Fibroblast of mammary gland (primary cell): ENCODE results near the gene PRSS38.
"Not testable (repeated sequence)": the region's sequence is repeated elsewhere in the genome, so short reads cannot be mapped to it uniquely, and the experiment has no call there.

ENCODE experiments used
- DNase-seq: peaks from one replicate; pipeline ENCODE4 v3.0.0-alpha.2; 2010; ENCODE audit warnings: low read depth
- H3K4me3 ChIP-seq: 2 replicates; pipeline ENCODE4 v1.5.1; 2011; ENCODE audit warnings: low read depth, mild to moderate bottlenecking, low read length, moderate library complexity; ENCODE audit not compliant: control insufficient read depth
- TF ChIP-seq, protein P1 (sequence below): conservative IDR thresholded peaks from 2 replicates; pipeline ENCODE4 v1.5.1; 2011; ENCODE audit warnings: low read depth, low read length, inconsistent platforms; ENCODE audit not compliant: control insufficient read depth, insufficient read depth

PRSS38 gene

DNA sequence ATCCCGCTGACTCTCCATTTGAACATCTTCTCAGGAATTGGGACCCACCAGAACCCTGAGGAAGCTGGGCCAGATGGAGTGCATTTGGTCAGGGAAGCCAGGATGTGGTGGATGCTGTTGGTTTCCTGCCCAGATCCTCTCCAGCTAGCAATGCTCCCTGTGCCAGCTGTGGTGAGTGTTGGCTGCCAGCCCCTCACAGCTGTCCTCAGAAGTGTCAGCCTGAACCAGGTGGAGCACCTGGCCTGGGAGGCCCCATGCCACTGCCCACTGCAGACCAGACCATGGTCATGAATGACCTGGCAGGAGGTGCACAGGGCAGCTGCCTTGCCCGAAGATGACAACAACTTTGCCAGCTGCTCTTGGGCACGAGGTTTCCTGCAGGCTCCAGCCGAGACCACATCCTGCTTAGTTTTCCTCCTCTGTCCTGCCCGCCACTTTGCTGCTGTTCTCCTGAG lies 54.4 kb downstream of the PRSS38 start:
- TF ChIP-seq, protein P1, sequence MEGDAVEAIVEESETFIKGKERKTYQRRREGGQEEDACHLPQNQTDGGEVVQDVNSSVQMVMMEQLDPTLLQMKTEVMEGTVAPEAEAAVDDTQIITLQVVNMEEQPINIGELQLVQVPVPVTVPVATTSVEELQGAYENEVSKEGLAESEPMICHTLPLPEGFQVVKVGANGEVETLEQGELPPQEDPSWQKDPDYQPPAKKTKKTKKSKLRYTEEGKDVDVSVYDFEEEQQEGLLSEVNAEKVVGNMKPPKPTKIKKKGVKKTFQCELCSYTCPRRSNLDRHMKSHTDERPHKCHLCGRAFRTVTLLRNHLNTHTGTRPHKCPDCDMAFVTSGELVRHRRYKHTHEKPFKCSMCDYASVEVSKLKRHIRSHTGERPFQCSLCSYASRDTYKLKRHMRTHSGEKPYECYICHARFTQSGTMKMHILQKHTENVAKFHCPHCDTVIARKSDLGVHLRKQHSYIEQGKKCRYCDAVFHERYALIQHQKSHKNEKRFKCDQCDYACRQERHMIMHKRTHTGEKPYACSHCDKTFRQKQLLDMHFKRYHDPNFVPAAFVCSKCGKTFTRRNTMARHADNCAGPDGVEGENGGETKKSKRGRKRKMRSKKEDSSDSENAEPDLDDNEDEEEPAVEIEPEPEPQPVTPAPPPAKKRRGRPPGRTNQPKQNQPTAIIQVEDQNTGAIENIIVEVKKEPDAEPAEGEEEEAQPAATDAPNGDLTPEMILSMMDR = no peak
- no peak overlapping the region for H3K4me3 ChIP-seq
- peak; percentile 88 for DNase-seq

GRCh38 chr1:227870366-227870765 lies 54.9 kb downstream of the PRSS38 start:
- no peak overlapping the region for H3K4me3 ChIP-seq
- no peak for DNase-seq
- TF ChIP-seq, protein P1 = no peak

DNA sequence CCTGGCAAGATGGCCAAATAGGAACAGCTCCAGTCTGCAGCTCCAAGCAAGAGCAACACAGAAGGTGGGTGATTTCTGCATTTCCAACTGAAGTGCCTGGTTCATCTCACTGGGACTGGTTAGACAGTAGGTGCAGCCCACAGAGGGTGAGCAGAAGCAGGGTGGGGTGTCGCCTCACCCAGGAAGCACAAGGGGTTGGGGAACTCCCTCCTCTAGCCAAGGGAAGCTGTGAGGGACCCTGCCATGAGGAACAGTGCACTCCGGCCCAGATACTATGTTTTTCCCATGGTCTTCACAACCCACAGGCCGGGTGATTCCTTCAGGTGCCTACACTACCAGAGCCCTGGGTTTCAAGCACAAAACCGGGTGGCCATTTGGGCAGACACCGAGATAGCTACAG lies 56.4 kb downstream of the PRSS38 start:
- H3K4me3 ChIP-seq = not testable (repeated sequence)

DNA sequence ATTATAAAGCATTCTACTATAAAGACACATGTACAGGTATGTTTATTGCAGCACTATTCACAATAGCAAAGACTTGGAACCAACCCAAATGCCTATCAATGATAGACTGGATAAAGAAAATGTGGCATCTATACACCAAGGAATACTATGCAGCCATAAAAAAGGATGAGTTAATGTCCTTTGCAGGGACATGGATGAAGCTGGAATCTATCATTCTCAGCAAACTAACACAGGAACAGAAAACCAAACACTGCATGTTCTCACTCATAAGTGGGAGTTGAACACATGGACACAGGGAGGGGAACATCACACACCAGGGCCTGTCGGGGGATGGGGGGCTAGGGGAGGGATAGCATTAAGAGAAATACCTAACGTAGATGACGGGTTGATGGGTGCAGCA lies 62.3 kb downstream of the PRSS38 start:
- H3K4me3 ChIP-seq, DNase-seq: not testable (repeated sequence)

More for the DNA sequence above, 56.4 kb downstream of the PRSS38 start:
- DNase-seq = not testable (repeated sequence)

DNA sequence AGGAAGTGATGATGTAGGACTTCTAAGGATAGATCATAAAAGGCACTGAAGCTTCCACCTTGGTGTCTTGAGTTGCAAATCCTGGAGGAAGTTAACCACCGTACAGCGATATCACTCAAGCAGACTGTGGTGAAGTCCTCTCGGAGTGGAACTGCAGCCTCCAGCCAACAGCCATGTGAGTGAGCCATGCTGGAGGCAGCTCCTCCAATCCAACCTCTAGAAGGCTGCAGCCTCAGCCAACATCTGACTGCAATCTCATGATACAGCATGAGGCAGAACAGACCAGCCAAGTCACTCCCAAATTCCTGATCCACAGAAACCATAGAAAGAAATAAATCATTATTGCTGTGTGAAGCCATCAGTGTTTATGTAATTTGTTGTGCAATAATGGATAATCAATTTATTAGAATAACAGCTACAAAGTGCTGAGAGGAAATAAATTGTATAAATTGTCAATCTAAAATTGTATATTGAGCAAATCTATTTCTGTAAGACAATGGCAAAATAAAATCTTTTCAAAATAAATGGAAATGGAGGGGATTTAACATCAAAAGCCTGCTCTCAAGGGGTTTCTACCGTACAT lies 65.0 kb downstream of the PRSS38 start:
- TF ChIP-seq, protein P1 = no peak
- peak; percentile 42 for DNase-seq
- no peak overlapping the region for H3K4me3 ChIP-seq

DNA sequence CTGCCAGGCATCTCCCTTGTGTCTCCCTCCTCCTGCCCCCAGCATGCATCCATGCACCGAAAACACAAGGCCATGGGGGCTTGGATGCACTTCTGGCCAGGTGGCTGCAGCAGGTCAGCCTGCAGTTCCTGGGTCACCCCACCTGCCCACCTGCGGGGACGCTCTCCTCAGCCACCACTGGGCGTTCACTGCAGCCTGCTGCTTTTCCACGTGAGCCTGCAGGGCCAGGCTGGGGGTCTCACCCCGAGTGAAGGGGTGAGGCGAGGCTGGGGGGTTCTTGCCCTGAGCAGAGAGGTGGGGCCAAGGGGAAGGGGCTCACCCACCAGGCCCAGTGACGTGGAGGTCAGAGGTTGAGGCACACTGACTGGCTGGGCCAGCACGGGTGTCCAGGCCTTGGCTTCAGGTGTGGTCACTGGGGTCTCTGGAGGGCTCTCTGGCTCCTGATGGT lies 67.6 kb downstream of the PRSS38 start:
- no peak for DNase-seq
- H3K4me3 ChIP-seq = no peak overlapping the region
- TF ChIP-seq, protein P1 = no peak

- H3K4me3 ChIP-seq = no peak overlapping the region
- TF ChIP-seq, protein P1 = no peak
- no peak for DNase-seq
Measured at GRCh38 chr1:227883641-227884301, 68.3 kb downstream of the PRSS38 start.
